ENCODE results near the gene CYP24A1.

The CYP24A1 gene

GRCh38 chr20:54156981-54157835, 16.6 kb downstream of the CYP24A1 start:
- no peak for DNase-seq (ENCODE audit: low read depth in 2 of 2)

- DNase-seq (ENCODE audit: low read depth in 2 of 2), result no peak
Observed at GRCh38 chr20:54156522-54156921, 17.3 kb downstream of the CYP24A1 start.

GRCh38 chr20:54155736-54156317, 18.0 kb downstream of the CYP24A1 start:
- no peak for DNase-seq (ENCODE audit: low read depth in 2 of 2)

- no peak for DNase-seq (ENCODE audit: low read depth in 2 of 2)
Observed at GRCh38 chr20:54154439-54154838, 19.3 kb downstream of the CYP24A1 start.

- no peak for DNase-seq (ENCODE audit: low read depth in 2 of 2)
Observed at GRCh38 chr20:54153847-54154246, 19.9 kb downstream of the CYP24A1 start.

GRCh38 chr20:54153041-54153327, 20.8 kb downstream of the CYP24A1 start:
- DNase-seq (ENCODE audit: low read depth in 2 of 2), result no peak

- no peak for DNase-seq (ENCODE audit: low read depth in 2 of 2)
Observed at GRCh38 chr20:54152227-54153040, 21.4 kb downstream of the CYP24A1 start.

- no peak for DNase-seq (ENCODE audit: low read depth in 2 of 2)
Observed at GRCh38 chr20:54151511-54152226, 22.1 kb downstream of the CYP24A1 start.

- DNase-seq (ENCODE audit: low read depth in 2 of 2), result no peak
Observed at GRCh38 chr20:54151075-54151439, 22.7 kb downstream of the CYP24A1 start.

- DNase-seq (ENCODE audit: low read depth in 2 of 2), result no peak
Observed at GRCh38 chr20:54149765-54150264, 24.0 kb downstream of the CYP24A1 start.

GRCh38 chr20:54148947-54149764, 24.6 kb downstream of the CYP24A1 start:
- DNase-seq (ENCODE audit: low read depth in 2 of 2), result no peak

- DNase-seq (ENCODE audit: low read depth in 2 of 2), result no peak
Observed at GRCh38 chr20:54146672-54147071, 27.1 kb downstream of the CYP24A1 start.

GRCh38 chr20:54144847-54145414, 28.9 kb downstream of the CYP24A1 start:
- no peak for DNase-seq (ENCODE audit: low read depth in 2 of 2)

GRCh38 chr20:54140927-54141566, 32.7 kb downstream of the CYP24A1 start:
- DNase-seq (ENCODE audit: low read depth in 2 of 2), result peak in 1 of 2 experiments; percentile 63

- no peak for DNase-seq (ENCODE audit: low read depth in 2 of 2)
Observed at GRCh38 chr20:54140486-54140885, 33.3 kb downstream of the CYP24A1 start.

- no peak for DNase-seq (ENCODE audit: low read depth in 2 of 2)
Observed at GRCh38 chr20:54140067-54140466, 33.7 kb downstream of the CYP24A1 start.

GRCh38 chr20:54139188-54139587, 34.6 kb downstream of the CYP24A1 start:
- no peak for DNase-seq (ENCODE audit: low read depth in 2 of 2)

- DNase-seq (ENCODE audit: low read depth in 2 of 2), result no peak
Observed at GRCh38 chr20:54138427-54138826, 35.4 kb downstream of the CYP24A1 start.

- DNase-seq (ENCODE audit: low read depth in 2 of 2), result no peak
Observed at GRCh38 chr20:54137115-54137514, 36.7 kb downstream of the CYP24A1 start.

Data from fibroblast of skin of left biceps (primary cell).